HepG2 (cell line): ENCODE results near the gene FNDC10. TPM values are rescaled to one million over a fixed set of nuclear protein-coding genes. Genes with fewer than 3 reads are reported as not detected.

Experiments used
- ATAC-seq: fragments of 200-7000 bp; cut with Tn5 transposase; 3 replicates; pipeline ENCODE4 v1.9.1; 2020; ENCODE audit warnings: mild to moderate bottlenecking, moderate library complexity
- BruUV-seq: library from RNA; stranded (reverse); fragments of 400-500 nt; replicated peaks from 2 replicates; lab custom pipeline; 2021; lab: Mats Ljungman, UMichigan
- CTCF ChIA-PET: fragments of 300-600 bp; formaldehyde crosslinking; extraction: SDS; loops from one replicate; lab custom pipeline; 2021; ENCODE audit warnings: low total read pairs, inconsistent platforms, low intra/inter-chr PET ratio; lab: Yijun Ruan, JAX
- POLR2A ChIA-PET: fragments of 350-600 bp; sonication (Branson Sonifier 250); formaldehyde crosslinking; loops from one replicate; lab custom pipeline; 2020; ENCODE audit warnings: antibody characterized with exemption, inconsistent platforms; lab: Yijun Ruan, JAX
- DNase-seq: peaks from one replicate; pipeline ENCODE4 v3.0.0-alpha.2; 2015; ENCODE audit warnings: low spot score
- FAIRE-seq: peaks from 3 replicates; lab custom pipeline; 2011; peaks lifted over from hg19 to GRCh38; lab: Jason Lieb, UNC
- H2AFZ ChIP-seq: one replicate; pipeline ENCODE4 v1.6.1; 2011; ENCODE audit warnings: low read length, inconsistent platforms
- H3K27ac ChIP-seq: fragments of 300-600 bp; 3 replicates; pipeline ENCODE4 v1.8.0; 2011; ENCODE audit warnings: mixed run types, mild to moderate bottlenecking, mixed read lengths, low read length, inconsistent platforms; ENCODE audit not compliant: insufficient read depth; ENCODE audit errors: extremely low read length
- H3K27me3 ChIP-seq, 2 experiments: fragments of 200-600 bp in 1 of 2; 2 replicates in 1 of 2; 3 replicates in 1 of 2; pipeline versions ENCODE4 v1.6.0 to v1.8.0; 2011; ENCODE audit warnings: low read length in 2 of 2, mild to moderate bottlenecking in 2 of 2, moderate library complexity in 2 of 2, inconsistent platforms in 1 of 2; ENCODE audit not compliant: insufficient read depth in 2 of 2, control insufficient read depth in 1 of 2
- H3K36me3 ChIP-seq, 2 experiments: fragments of 200-600 bp in 1 of 2; replicated peaks in 1 of 2; 2 replicates in 1 of 2; 3 replicates in 1 of 2; pipeline versions ENCODE4 v1.5.1 to v1.8.0; 2011; ENCODE audit warnings: low read length in 2 of 2, inconsistent platforms in 1 of 2; ENCODE audit not compliant: insufficient read depth in 2 of 2, control insufficient read depth in 1 of 2
- H3K4me1 ChIP-seq: 2 replicates; pipeline ENCODE4 v1.5.1; 2012; ENCODE audit warnings: low read length, inconsistent platforms; ENCODE audit not compliant: insufficient read depth
- H3K4me2 ChIP-seq: 2 replicates; pipeline ENCODE4 v1.6.0; 2011; ENCODE audit warnings: low read depth, low read length, inconsistent platforms
- H3K4me3 ChIP-seq, 3 experiments: fragments of 200-600 bp in 1 of 3; sonication (generic), shearing (Covaris generic) in 1 of 3; replicated peaks in 1 of 3; 2 replicates each; pipeline ENCODE4 v1.5.1; 2011 to 2016; ENCODE audit warnings: low read length in 3 of 3, inconsistent platforms in 2 of 3, low read depth in 2 of 3, mild to moderate bottlenecking in 2 of 3, control low read depth in 1 of 3, mixed read lengths in 1 of 3; ENCODE audit not compliant: insufficient read depth in 1 of 3
- H3K79me2 ChIP-seq: one replicate; pipeline ENCODE4 v1.6.1; 2011; ENCODE audit warnings: low read length, inconsistent platforms; ENCODE audit not compliant: insufficient read depth
- H3K9ac ChIP-seq: 2 replicates; pipeline ENCODE4 v1.6.0; 2011; ENCODE audit warnings: mild to moderate bottlenecking, low read depth, low read length, inconsistent platforms; ENCODE audit not compliant: insufficient read depth
- H3K9me3 ChIP-seq: 2 replicates; pipeline ENCODE4 v1.5.1; 2012; ENCODE audit warnings: mild to moderate bottlenecking, low read length
- H4K20me1 ChIP-seq: 2 replicates; pipeline ENCODE4 v1.6.0; 2011; ENCODE audit warnings: inconsistent platforms, mild to moderate bottlenecking, low read length, moderate library complexity; ENCODE audit not compliant: insufficient read depth
- CBX5 ChIP-seq: sonication (generic); formaldehyde crosslinking; IDR thresholded peaks from 2 replicates; pipeline ENCODE4 v1.4.0; 2020; ENCODE audit warnings: missing genetic modification reagents, borderline replicate concordance
- DPF2 ChIP-seq: sonication (generic); formaldehyde crosslinking; IDR thresholded peaks from 2 replicates; pipeline ENCODE4 v1.4.0; 2020; ENCODE audit warnings: mild to moderate bottlenecking, low read depth, missing genetic modification reagents, borderline replicate concordance
- EED ChIP-seq: sonication (generic); formaldehyde crosslinking; IDR thresholded peaks from 2 replicates; pipeline ENCODE4 v1.5.0; 2020; ENCODE audit warnings: mild to moderate bottlenecking, missing genetic modification reagents
- FOXA3 ChIP-seq: IDR thresholded peaks from 2 replicates; pipeline ENCODE4 v1.6.1; 2016; ENCODE audit warnings: missing genetic modification reagents, missing compliant biosample characterization
- FOXP1 ChIP-seq, 2 experiments: fragments of 450-650 bp in 1 of 2; IDR thresholded peaks; 2 replicates each; pipeline ENCODE4 v1.6.1; 2017 to 2018; ENCODE audit warnings: antibody characterized with exemption in 1 of 2
- GMEB2 ChIP-seq: IDR thresholded peaks from 2 replicates; pipeline ENCODE4 v1.6.1; 2016; ENCODE audit warnings: missing biosample characterization, missing genetic modification reagents, low read depth
- HOXA5 ChIP-seq: sonication (generic); formaldehyde crosslinking; IDR thresholded peaks from 2 replicates; pipeline ENCODE4 v1.4.0; 2020; ENCODE audit warnings: missing genetic modification reagents
- KLF11 ChIP-seq: IDR thresholded peaks from 2 replicates; pipeline ENCODE4 v1.6.1; 2016; ENCODE audit warnings: missing compliant biosample characterization
- POGZ ChIP-seq: sonication (generic); formaldehyde crosslinking; IDR thresholded peaks from 2 replicates; pipeline ENCODE4 v1.4.0; 2020; ENCODE audit warnings: mild to moderate bottlenecking, missing genetic modification reagents
- POLR2G ChIP-seq: fragments of 200-400 bp; formaldehyde crosslinking; IDR thresholded peaks from 2 replicates; pipeline ENCODE4 v1.6.1; 2018; ENCODE audit warnings: mild to moderate bottlenecking, low read depth, low read length, moderate library complexity
- STAG1 ChIP-seq: sonication (generic); formaldehyde crosslinking; IDR thresholded peaks from 2 replicates; pipeline ENCODE4 v1.4.0; 2020; ENCODE audit warnings: missing genetic modification reagents
- U2AF1 ChIP-seq: fragments of 200-400 bp; formaldehyde crosslinking; optimal IDR thresholded peaks from 2 replicates; pipeline ENCODE3; 2017; ENCODE audit warnings: mild to moderate bottlenecking, low read depth, low read length
- YY1 ChIP-seq: IDR thresholded peaks from 2 replicates; pipeline ENCODE4 v1.6.1; 2011; ENCODE audit warnings: low read length, low read depth, moderate library complexity, mild to moderate bottlenecking; ENCODE audit not compliant: insufficient read depth, insufficient replicate concordance
- ZBTB33 ChIP-seq: sonication (generic); formaldehyde crosslinking; IDR thresholded peaks from 2 replicates; pipeline ENCODE4 v1.4.0; 2020; ENCODE audit warnings: missing genetic modification reagents
- ZFP36 ChIP-seq: fragments of 150-350 bp; IDR thresholded peaks from 2 replicates; pipeline ENCODE4 v1.6.1; 2018; ENCODE audit warnings: borderline replicate concordance, low read length, low read depth; ENCODE audit not compliant: partially characterized antibody
- ZFX ChIP-seq: sonication (generic); formaldehyde crosslinking; IDR thresholded peaks from 2 replicates; pipeline ENCODE4 v1.4.0; 2020; ENCODE audit warnings: mild to moderate bottlenecking, low read depth, missing genetic modification reagents, moderate library complexity
- ZNF354B ChIP-seq: sonication (generic); formaldehyde crosslinking; IDR thresholded peaks from 2 replicates; pipeline ENCODE4 v1.8.0; 2022; ENCODE audit warnings: mild to moderate bottlenecking, missing genetic modification reagents
- ZZZ3 ChIP-seq: sonication (generic); formaldehyde crosslinking; IDR thresholded peaks from 2 replicates; pipeline ENCODE4 v1.4.0; 2020; ENCODE audit warnings: missing genetic modification reagents, mild to moderate bottlenecking, borderline replicate concordance
- WGBS: methylation state at CpG from one replicate; pipeline ENCODE4 v1.1.6; 2017; ENCODE audit warnings: low lambda C conversion rate; 5-methylcytosine and 5-hydroxymethylcytosine counted together
- in situ Hi-C: cut with HindIII; loops from 2 replicates; pipeline ENCODE4 v1.10.0; 2017; ENCODE audit warnings: low pct_unique_long_range_greater_than_20kb; ENCODE audit not compliant: extremely low pct_ligation_motif_present
- intact Hi-C: fragments of 100-400 bp; cut with micrococcal nuclease; formaldehyde crosslinking; loops from one replicate; pipeline ENCODE4 v1.10.0; 2022; ENCODE audit not compliant: unreplicated experiment
- polyA plus RNA-seq, 8 experiments: library from polyadenylated mRNA; depleted of rRNA in 3 of 8; stranded (reverse) in 7 of 8; unstranded in 1 of 8; fragments of >200 nt; fragmentation: Illumina TruSeq in 4 of 8; extraction: Trizol in 4 of 8; gene quantifications; 2 replicates each; pipeline versions ENCODE4 v1.2.1 to v1.2.3, GENCODE V29; 2011 to 2016; ENCODE audit warnings: low read depth in 4 of 8, missing spikeins in 1 of 8, mixed read lengths in 1 of 8; ENCODE audit not compliant: insufficient read depth in 1 of 8
- total RNA-seq, 5 experiments: library from RNA; depleted of rRNA; stranded (reverse); fragments of >200 nt; fragmentation: Illumina TruSeq; extraction: Trizol; gene quantifications; 2 replicates each; pipeline ENCODE4 v1.2.3, GENCODE V29; 2016; ENCODE audit warnings: low read depth in 1 of 5
- TF ChIP-seq, protein P1 (sequence below): sonication (generic); formaldehyde crosslinking; IDR thresholded peaks from 2 replicates; pipeline ENCODE4 v1.5.0; 2020; ENCODE audit warnings: mild to moderate bottlenecking, missing genetic modification reagents, moderate library complexity

FNDC10 gene
- total and polyA plus RNA-seq, 2 of the 13 experiments (the other 11 are each of a cell fraction or from before 2014, with no cell fraction given), result 2.2 to 2.5 TPM

GRCh38 chr1:1550591-1551432 lies 49.1 kb downstream of the FNDC10 start:
- in situ Hi-C loops (no loop called here), intact Hi-C loops (no loop called here)
- Histone ChIP-seq H3K79me2 (no peaks in the 10 kb centered on the region), H3K27ac (no peak overlapping the region), H3K9ac (no peak overlapping the region), H2AFZ (no peak overlapping the region), H3K4me1 (0 out of 2 replicates have a peak, but pooled peaks cover 5% of the 10 kb centered on the region), H3K4me2 (no peak overlapping the region), H3K4me3 (no peak overlapping the region), H3K9me3 (no peaks in the 10 kb centered on the region), H4K20me1 (no peaks in the 10 kb centered on the region), H3K36me3 (peaks cover 0 to 4% of the 10 kb centered on the region in 2 experiments; a peak in 2 of 5 replicates), H3K27me3 (no peaks in the 10 kb centered on the region)
- POLR2A ChIA-PET, result no interaction called here
- CTCF ChIA-PET, result no interaction called here
- peak; percentile 78 for ATAC-seq
- 85% methylated on average over 5 of the region's 15 CpGs for WGBS
- DNase-seq, result peak; percentile 32
- no TSS peak for BruUV-seq
- peak; percentile 26 for FAIRE-seq
- TF ChIP-seq, protein P1, sequence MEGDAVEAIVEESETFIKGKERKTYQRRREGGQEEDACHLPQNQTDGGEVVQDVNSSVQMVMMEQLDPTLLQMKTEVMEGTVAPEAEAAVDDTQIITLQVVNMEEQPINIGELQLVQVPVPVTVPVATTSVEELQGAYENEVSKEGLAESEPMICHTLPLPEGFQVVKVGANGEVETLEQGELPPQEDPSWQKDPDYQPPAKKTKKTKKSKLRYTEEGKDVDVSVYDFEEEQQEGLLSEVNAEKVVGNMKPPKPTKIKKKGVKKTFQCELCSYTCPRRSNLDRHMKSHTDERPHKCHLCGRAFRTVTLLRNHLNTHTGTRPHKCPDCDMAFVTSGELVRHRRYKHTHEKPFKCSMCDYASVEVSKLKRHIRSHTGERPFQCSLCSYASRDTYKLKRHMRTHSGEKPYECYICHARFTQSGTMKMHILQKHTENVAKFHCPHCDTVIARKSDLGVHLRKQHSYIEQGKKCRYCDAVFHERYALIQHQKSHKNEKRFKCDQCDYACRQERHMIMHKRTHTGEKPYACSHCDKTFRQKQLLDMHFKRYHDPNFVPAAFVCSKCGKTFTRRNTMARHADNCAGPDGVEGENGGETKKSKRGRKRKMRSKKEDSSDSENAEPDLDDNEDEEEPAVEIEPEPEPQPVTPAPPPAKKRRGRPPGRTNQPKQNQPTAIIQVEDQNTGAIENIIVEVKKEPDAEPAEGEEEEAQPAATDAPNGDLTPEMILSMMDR (CRISPR knock-in tag), result peak; percentile 39
- TF ChIP-seq ZNF354B (CRISPR knock-in tag) (no peak), KLF11 (CRISPR knock-in tag) (no peak), FOXA3 (CRISPR knock-in tag) (no peak), DPF2 (CRISPR knock-in tag) (no peak), ZFP36 (no peak), CBX5 (CRISPR knock-in tag) (no peak), U2AF1 (no peak), ZBTB33 (peak; percentile 77), GMEB2 (CRISPR knock-in tag) (no peak), ZZZ3 (CRISPR knock-in tag) (no peak), POGZ (CRISPR knock-in tag) (no peak), YY1 (no peak), FOXP1 (IDR thresholded peaks at IDR 0.05) (no peak), FOXP1 (CRISPR knock-in tag; IDR thresholded peaks at IDR 0.05) (no peak), HOXA5 (CRISPR knock-in tag) (no peak), POLR2G (peak; percentile 13; the same call in 1 of the 2 replicates), STAG1 (peak; percentile 29; the same call in 1 of the 2 replicates), ZFX (0 out of 2 replicates have a peak, but pooled peaks have one; percentile 10), EED (CRISPR knock-in tag) (no peak)
